HCT116 (cell line): ENCODE results near the gene EXD2. TPM values are rescaled to one million over a fixed set of nuclear protein-coding genes. Genes with fewer than 3 reads are reported as not detected.

Experiments
- ATAC-seq: fragments of 200-7000 bp; cut with Tn5 transposase; 2 replicates; pipeline ENCODE4 v1.9.1; 2020; ENCODE audit warnings: mild to moderate bottlenecking, moderate library complexity
- BruUV-seq: library from RNA; stranded (reverse); fragments of 400-500 nt; replicated peaks from 2 replicates; lab custom pipeline; 2021; lab: Mats Ljungman, UMichigan
- CTCF ChIA-PET: fragments of 300-600 bp; sonication (Branson Sonifier 250); formaldehyde crosslinking; loops from one replicate; lab custom pipeline; 2021; ENCODE audit warnings: antibody characterized with exemption; lab: Charles Lee
- POLR2A ChIA-PET: fragments of 300-600, 350-600 bp; sonication (Branson Sonifier 250); formaldehyde crosslinking; loops from one replicate; lab custom pipeline; 2021; ENCODE audit warnings: antibody characterized with exemption; lab: Charles Lee
- RAD21 ChIA-PET, 2 experiments: fragments of 300-600 bp; sonication (Branson Sonifier 250); formaldehyde crosslinking; loops; one replicate each; lab custom pipeline; 2023; ENCODE audit warnings: low total read pairs in 2 of 2; ENCODE audit not compliant: uncharacterized antibody in 2 of 2, unreplicated experiment in 2 of 2, low non-redundant PET in 1 of 2; lab: Charles Lee
- DNase-seq: peaks from one replicate; pipeline ENCODE4 v3.0.0-alpha.2; 2010; ENCODE audit warnings: low read depth, low spot score
- H2AFZ ChIP-seq: fragments of 200-600 bp; shearing (Covaris generic), sonication (generic); 2 replicates; pipeline ENCODE4 v1.6.1; 2017; ENCODE audit warnings: low read depth, mixed run types, mixed read lengths, antibody characterized with exemption, low read length; ENCODE audit not compliant: poor library complexity, severe bottlenecking
- H3K27ac ChIP-seq: 2 replicates; pipeline ENCODE4 v1.5.1; 2012; ENCODE audit warnings: low read depth, low read length
- H3K27me3 ChIP-seq: fragments of 200-600 bp; sonication (generic); 2 replicates; pipeline ENCODE4 v1.6.1; 2016; ENCODE audit warnings: mixed run types, low read length, mixed read lengths; ENCODE audit not compliant: insufficient read depth
- H3K36me3 ChIP-seq, 2 experiments: fragments of 200-500 bp in 1 of 2; fragments of 200-600 bp in 1 of 2; sonication (Bioruptor generic) in 1 of 2; sonication (generic) in 1 of 2; 2 replicates each; pipeline versions ENCODE4 v1.5.1 to v1.6.1; 2014 to 2016; ENCODE audit warnings: low read length in 2 of 2, inconsistent platforms in 1 of 2, mixed read lengths in 1 of 2, mixed run types in 1 of 2; ENCODE audit not compliant: insufficient read depth in 2 of 2, control insufficient read depth in 1 of 2
- H3K4me1 ChIP-seq, 2 experiments: fragments of 200-600 bp in 1 of 2; sonication (generic) in 1 of 2; 2 replicates each; pipeline versions ENCODE4 v1.5.1 to v1.6.1; 2012 to 2017; ENCODE audit warnings: low read length in 2 of 2, inconsistent platforms in 1 of 2, mild to moderate bottlenecking in 1 of 2, mixed read lengths in 1 of 2, mixed run types in 1 of 2, moderate library complexity in 1 of 2; ENCODE audit not compliant: insufficient read depth in 2 of 2, control insufficient read depth in 1 of 2
- H3K4me2 ChIP-seq: fragments of 200-600 bp; sonication (generic); 2 replicates; pipeline ENCODE4 v1.6.1; 2017; ENCODE audit warnings: mixed run types, low read length, mixed read lengths
- H3K4me3 ChIP-seq, 2 experiments: fragments of 200-600 bp in 1 of 2; sonication (generic) in 1 of 2; replicated peaks in 1 of 2; 2 replicates each; pipeline ENCODE4 v1.5.1; 2011 to 2016; ENCODE audit warnings: low read length in 2 of 2, control low read depth in 1 of 2, low read depth in 1 of 2, mild to moderate bottlenecking in 1 of 2, mixed read lengths in 1 of 2, mixed run types in 1 of 2
- H3K79me2 ChIP-seq: fragments of 200-600 bp; sonication (generic); 2 replicates; pipeline ENCODE4 v1.6.1; 2017; ENCODE audit warnings: mild to moderate bottlenecking, mixed run types, low read length, moderate library complexity, mixed read lengths; ENCODE audit not compliant: insufficient read depth
- H3K9ac ChIP-seq: fragments of 200-600 bp; sonication (generic); 2 replicates; pipeline ENCODE4 v1.6.1; 2016; ENCODE audit warnings: low read length, mixed read lengths
- H3K9me2 ChIP-seq: fragments of 200-600 bp; sonication (generic), shearing (Covaris generic); 2 replicates; pipeline ENCODE4 v1.6.1; 2017; ENCODE audit warnings: mixed run types, mild to moderate bottlenecking, moderate library complexity; ENCODE audit not compliant: insufficient read depth
- H3K9me3 ChIP-seq, 2 experiments: fragments of 200-500 bp in 1 of 2; fragments of 200-600 bp in 1 of 2; sonication (Bioruptor generic) in 1 of 2; sonication (generic) in 1 of 2; 2 replicates each; pipeline ENCODE4 v1.6.1; 2014 to 2017; ENCODE audit warnings: low read length in 2 of 2, mixed read lengths in 2 of 2, inconsistent platforms in 1 of 2, low read depth in 1 of 2, mild to moderate bottlenecking in 1 of 2, mixed run types in 1 of 2, moderate library complexity in 1 of 2; ENCODE audit not compliant: control insufficient read depth in 1 of 2, insufficient read depth in 1 of 2
- H4K20me1 ChIP-seq: fragments of 200-600 bp; sonication (generic), shearing (Covaris generic); 2 replicates; pipeline ENCODE4 v1.6.1; 2017; ENCODE audit warnings: mixed run types, mild to moderate bottlenecking, moderate library complexity; ENCODE audit not compliant: insufficient read depth
- ATF3 ChIP-seq: IDR thresholded peaks from 2 replicates; pipeline ENCODE4 v1.6.1; 2012
- CEBPB ChIP-seq: IDR thresholded peaks from 2 replicates; pipeline ENCODE4 v1.6.1; 2012; ENCODE audit warnings: low read depth
- CTCF ChIP-seq, 3 experiments: fragments of 200-600 bp in 1 of 3; sonication (generic) in 1 of 3; IDR thresholded peaks in 2 of 3; conservative IDR thresholded peaks in 1 of 3; 2 replicates each; pipeline ENCODE4 v1.5.1; 2012 to 2017; ENCODE audit warnings: low read depth in 2 of 3, low read length in 2 of 3, antibody characterized with exemption in 1 of 3, borderline replicate concordance in 1 of 3, control low read depth in 1 of 3, mild to moderate bottlenecking in 1 of 3, mixed read lengths in 1 of 3, mixed run types in 1 of 3, moderate library complexity in 1 of 3; ENCODE audit not compliant: insufficient read depth in 1 of 3
- EGR1 ChIP-seq: IDR thresholded peaks from 2 replicates; pipeline ENCODE4 v1.6.1; 2012; ENCODE audit warnings: low read depth
- ELF1 ChIP-seq: IDR thresholded peaks from 2 replicates; pipeline ENCODE4 v1.6.1; 2012; ENCODE audit warnings: low read depth, borderline replicate concordance
- EZH2phosphoT487 ChIP-seq: fragments of 200-600 bp; IDR thresholded peaks from 2 replicates; pipeline ENCODE4 v1.6.1; 2018; ENCODE audit warnings: antibody characterized with exemption, borderline replicate concordance
- JUND ChIP-seq: IDR thresholded peaks from 2 replicates; pipeline ENCODE4 v1.6.1; 2012
- POLR2A ChIP-seq: IDR thresholded peaks from 2 replicates; pipeline ENCODE4 v1.7.0; 2011; ENCODE audit warnings: borderline replicate concordance; ENCODE audit not compliant: insufficient read depth, insufficient read length; ENCODE audit errors: extremely low read depth
- POLR2AphosphoS5 ChIP-seq: IDR thresholded peaks from 2 replicates; pipeline ENCODE4 v1.6.1; 2011; ENCODE audit warnings: mild to moderate bottlenecking, low read depth, low read length, moderate library complexity
- RAD21 ChIP-seq: IDR thresholded peaks from 2 replicates; pipeline ENCODE4 v1.6.1; 2012; ENCODE audit warnings: low read depth, mild to moderate bottlenecking
- REST ChIP-seq: IDR thresholded peaks from 2 replicates; pipeline ENCODE4 v1.6.1; 2012; ENCODE audit warnings: low read depth
- SIN3A ChIP-seq: IDR thresholded peaks from 2 replicates; pipeline ENCODE4 v1.6.1; 2012; ENCODE audit warnings: low read depth
- SP1 ChIP-seq: IDR thresholded peaks from 2 replicates; pipeline ENCODE4 v1.6.1; 2012; ENCODE audit warnings: low read depth
- TCF7L2 ChIP-seq: IDR thresholded peaks from 2 replicates; pipeline ENCODE4 v1.7.0; 2011; ENCODE audit warnings: borderline replicate concordance, inconsistent platforms; ENCODE audit not compliant: insufficient read depth, insufficient read length; ENCODE audit errors: extremely low read depth
- YY1 ChIP-seq: IDR thresholded peaks from 2 replicates; pipeline ENCODE4 v1.6.1; 2011; ENCODE audit warnings: low read length, low read depth, moderate library complexity, mild to moderate bottlenecking; ENCODE audit not compliant: insufficient replicate concordance; ENCODE audit errors: extremely low read depth
- ZBTB33 ChIP-seq: IDR thresholded peaks from 2 replicates; pipeline ENCODE4 v1.6.1; 2011; ENCODE audit warnings: mild to moderate bottlenecking, low read length, moderate library complexity; ENCODE audit not compliant: insufficient replicate concordance; ENCODE audit errors: extremely low read depth
- ZFX ChIP-seq: fragments of 450-650 bp; IDR thresholded peaks from 2 replicates; pipeline ENCODE4 v1.6.1; 2017
- ZNF274 ChIP-seq: fragments of 200-500 bp; sonication (Bioruptor generic); IDR thresholded peaks from 2 replicates; pipeline ENCODE4 v1.6.1; 2014; ENCODE audit warnings: mild to moderate bottlenecking, low read depth, low read length, inconsistent platforms
- intact Hi-C: fragments of 100-400 bp; cut with micrococcal nuclease; formaldehyde crosslinking; loops from 2 replicates; pipeline ENCODE4 v1.10.0; 2022
- total RNA-seq: library from RNA; stranded (reverse); gene quantifications from one replicate; pipeline ENCODE4 v1.2.1, GENCODE V29; 2021; ENCODE audit not compliant: unreplicated experiment

Gene EXD2
- total RNA-seq, 1 experiment from 2014 or later: 20.2 TPM

- peaks cover 0 to 18% of the 10 kb centered on the region in 2 experiments; a peak in 1 of 4 replicates for H3K36me3 ChIP-seq
- ChIA-PET POLR2A (no interaction called here), RAD21 (no interaction called here), CTCF (no interaction called here)
- no peaks in the 10 kb centered on the region for H3K9me3 ChIP-seq
- H3K4me3 ChIP-seq: no peak overlapping the region
- no peaks in the 10 kb centered on the region for H3K27me3 ChIP-seq
- H3K9me2 ChIP-seq: no peaks in the 10 kb centered on the region
- H2AFZ ChIP-seq: no peak overlapping the region
- H4K20me1 ChIP-seq: no peaks in the 10 kb centered on the region
- DNase-seq (no peak), ATAC-seq (no peak)
- H3K27ac ChIP-seq: no peak overlapping the region
- no peak for TF ChIP-seq REST
- no peak for TF ChIP-seq ATF3
- no peak for TF ChIP-seq CTCF (IDR thresholded peaks at IDR 0.05 in 2 of 3, conservative IDR thresholded peaks at IDR 0.05 in 1 of 3; ENCODE audit: borderline replicate concordance in 1 of 3, insufficient read depth in 1 of 3, low read depth in 2 of 3, low read length in 2 of 3)
- no peak for TF ChIP-seq EZH2phosphoT487
- no peak for TF ChIP-seq EGR1
- no peak for TF ChIP-seq SIN3A
- TF ChIP-seq ZFX: no peak
- TF ChIP-seq ELF1: no peak
- no peak for TF ChIP-seq SP1
- no peak for TF ChIP-seq TCF7L2
- TF ChIP-seq RAD21: no peak
- TF ChIP-seq ZBTB33: no peak
- no peak for TF ChIP-seq JUND
- TF ChIP-seq POLR2A: no peak
- TF ChIP-seq YY1: no peak
- TF ChIP-seq CEBPB: no peak
- no peak for TF ChIP-seq POLR2AphosphoS5
- TF ChIP-seq ZNF274: no peak
- H3K79me2 ChIP-seq: no peaks in the 10 kb centered on the region
- H3K4me1 ChIP-seq: no peaks in the 10 kb centered on the region
- no peak overlapping the region for H3K9ac ChIP-seq
- BruUV-seq: no TSS peak
- no peak overlapping the region for H3K4me2 ChIP-seq
- intact Hi-C loops: no loop called here
Measured at GRCh38 chr14:69231486-69231885, 40.2 kb downstream of the EXD2 start.
